GM19438 (cell line): ENCODE data around the gene TPM1.

ENCODE experiments used
- ATAC-seq: cut with Tn5 transposase; IDR thresholded peaks from one replicate; pipeline ENCODE4 v1.9.1; 2021; ENCODE audit warnings: low read depth; ENCODE audit not compliant: unreplicated experiment

The TPM1 gene

DNA sequence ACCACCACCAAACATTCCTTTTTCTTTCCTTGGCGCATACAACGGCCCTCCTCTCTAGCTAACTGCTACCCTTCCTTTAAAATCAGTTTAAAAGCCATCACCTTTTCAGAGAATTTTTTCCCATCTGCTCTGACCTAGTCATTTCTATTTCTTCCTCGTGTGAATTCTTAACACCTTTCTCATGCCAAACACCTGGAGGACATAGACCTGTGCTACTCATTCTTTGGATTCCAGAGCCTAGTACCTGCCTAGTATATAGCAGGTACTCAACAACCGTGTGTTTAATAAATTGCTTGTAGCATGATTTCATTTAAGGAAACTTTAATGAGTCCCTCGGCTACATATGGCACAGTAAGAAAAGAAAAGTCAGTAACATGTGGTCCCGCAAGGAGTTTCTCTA lies 2.0 kb upstream of the TPM1 start:
- ATAC-seq, result no peak

DNA sequence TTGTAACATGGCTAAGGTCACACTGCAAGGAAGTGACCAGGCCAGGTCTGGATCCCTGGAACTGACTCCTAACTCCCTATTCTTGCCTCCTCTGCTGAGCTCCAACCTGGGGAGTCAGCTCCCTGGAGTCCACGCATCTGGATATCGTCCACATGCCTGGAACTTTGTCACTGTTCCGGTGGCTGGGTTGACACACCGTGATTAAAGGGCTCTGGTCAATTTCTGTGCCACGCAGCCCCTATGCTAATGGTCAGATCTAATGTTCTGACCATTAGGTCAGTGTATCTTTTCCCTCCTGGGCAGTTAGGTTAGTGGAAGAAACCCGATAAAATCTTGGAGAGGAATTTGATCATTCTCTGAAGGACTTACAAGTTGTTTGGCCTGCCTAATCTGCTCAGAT lies 1.6 kb upstream of the TPM1 start:
- no peak for ATAC-seq

DNA sequence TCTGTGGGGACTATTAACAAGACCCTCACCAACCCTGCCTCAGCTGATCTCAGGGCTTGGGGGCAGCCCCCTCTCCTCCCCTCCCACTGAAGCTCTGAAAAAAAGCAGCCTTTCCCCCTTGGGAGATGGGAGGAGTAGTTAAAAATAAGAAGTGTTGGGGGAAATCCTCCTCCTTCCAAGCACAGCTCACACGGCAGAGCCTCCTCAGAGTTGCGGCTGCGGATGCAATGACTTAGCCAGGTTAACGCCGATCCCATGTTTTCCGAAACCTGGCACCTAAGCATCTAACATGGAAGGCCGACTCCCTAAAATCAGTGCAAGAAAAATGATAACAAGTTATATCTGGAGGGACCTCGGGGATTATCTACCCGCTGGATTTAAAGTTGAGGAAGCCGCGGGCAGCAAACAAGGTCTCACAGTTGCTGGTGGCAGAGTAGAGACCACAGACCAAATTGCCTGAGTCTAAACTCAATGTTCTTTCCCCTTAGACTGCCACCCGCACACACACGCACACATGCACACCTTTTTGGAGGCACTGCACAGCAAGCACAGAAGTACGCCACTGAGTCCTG lies 1.1 kb upstream of the TPM1 start:
- no peak for ATAC-seq

DNA sequence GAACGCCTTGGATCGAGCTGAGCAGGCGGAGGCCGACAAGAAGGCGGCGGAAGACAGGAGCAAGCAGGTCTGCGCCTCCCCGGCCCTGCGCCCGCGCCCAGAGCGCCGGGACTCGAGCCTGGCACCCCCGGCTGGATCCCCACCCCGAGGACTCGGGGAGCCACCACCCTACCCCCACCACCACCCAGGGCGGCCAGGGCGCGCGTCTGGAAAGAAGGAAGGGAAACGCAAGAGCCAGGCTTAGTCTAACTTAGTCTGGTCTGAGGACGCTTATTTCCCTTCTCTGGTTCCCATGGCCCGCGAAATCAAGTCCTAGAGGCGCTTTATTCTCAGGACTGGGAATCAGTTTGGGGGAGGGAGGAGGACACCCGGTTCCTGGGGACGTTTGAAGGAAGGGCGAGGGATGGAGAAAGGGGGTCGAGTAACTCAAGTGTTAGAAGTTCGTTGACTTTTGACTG lies 359 bp downstream of the TPM1 start:
- ATAC-seq, result no peak

DNA sequence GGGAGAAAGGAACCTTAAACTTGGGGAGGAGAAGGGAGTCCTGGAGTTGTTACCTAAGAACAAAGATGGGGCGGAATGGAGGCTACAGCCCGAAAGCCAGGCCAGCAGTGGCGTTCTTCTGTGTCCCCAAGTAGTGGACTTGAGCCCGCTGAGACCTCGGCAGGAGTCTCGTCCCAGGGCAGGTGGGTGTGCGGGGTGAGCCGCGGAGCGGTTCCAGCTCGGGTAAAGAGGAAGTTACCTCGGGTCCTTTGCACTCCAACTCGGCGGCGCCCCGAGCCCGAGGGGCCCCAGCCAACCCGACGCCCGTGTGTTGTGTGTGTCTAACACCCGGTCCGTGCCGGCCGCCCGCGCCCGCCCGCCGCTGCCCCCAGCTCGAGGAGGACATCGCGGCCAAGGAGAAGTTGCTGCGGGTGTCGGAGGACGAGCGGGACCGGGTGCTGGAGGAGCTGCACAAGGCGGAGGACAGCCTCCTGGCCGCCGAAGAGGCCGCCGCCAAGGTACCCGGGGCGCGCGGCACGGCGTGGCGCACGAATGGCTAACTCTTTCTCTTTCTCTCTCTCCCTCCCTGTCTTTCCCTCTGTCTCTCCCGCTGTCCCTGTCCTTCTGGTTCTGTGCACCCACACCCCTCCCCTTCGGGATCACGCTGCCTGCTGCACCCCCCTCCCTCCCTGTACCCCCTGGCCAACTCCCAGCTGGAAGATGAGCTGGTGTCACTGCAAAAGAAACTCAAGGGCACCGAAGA lies 959 bp downstream of the TPM1 start:
- no peak for ATAC-seq

DNA sequence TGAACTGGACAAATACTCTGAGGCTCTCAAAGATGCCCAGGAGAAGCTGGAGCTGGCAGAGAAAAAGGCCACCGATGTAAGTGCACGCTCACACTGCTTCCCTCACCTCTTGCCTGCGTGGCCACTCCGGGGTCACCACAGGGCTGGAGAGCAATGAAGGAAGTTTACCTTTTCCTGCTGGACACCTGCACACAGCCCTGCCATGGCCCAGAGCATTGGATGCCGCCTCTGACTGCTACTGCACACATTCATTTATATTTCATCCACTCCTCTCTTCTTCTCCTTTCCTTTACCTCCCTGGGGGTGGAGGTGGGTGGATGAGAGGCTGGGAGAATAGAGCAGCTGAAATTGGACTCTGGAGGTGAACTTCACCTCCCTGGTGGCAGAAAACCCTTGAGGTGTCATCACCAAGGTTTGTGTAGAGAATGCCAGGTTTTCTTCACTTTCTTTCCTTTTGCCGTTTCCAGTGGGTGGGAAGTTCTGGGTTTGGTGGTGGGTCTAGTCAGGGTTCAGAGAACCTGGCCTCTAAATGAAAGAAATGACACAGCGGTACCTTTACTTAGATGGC lies 1.6 kb downstream of the TPM1 start:
- no peak for ATAC-seq

DNA sequence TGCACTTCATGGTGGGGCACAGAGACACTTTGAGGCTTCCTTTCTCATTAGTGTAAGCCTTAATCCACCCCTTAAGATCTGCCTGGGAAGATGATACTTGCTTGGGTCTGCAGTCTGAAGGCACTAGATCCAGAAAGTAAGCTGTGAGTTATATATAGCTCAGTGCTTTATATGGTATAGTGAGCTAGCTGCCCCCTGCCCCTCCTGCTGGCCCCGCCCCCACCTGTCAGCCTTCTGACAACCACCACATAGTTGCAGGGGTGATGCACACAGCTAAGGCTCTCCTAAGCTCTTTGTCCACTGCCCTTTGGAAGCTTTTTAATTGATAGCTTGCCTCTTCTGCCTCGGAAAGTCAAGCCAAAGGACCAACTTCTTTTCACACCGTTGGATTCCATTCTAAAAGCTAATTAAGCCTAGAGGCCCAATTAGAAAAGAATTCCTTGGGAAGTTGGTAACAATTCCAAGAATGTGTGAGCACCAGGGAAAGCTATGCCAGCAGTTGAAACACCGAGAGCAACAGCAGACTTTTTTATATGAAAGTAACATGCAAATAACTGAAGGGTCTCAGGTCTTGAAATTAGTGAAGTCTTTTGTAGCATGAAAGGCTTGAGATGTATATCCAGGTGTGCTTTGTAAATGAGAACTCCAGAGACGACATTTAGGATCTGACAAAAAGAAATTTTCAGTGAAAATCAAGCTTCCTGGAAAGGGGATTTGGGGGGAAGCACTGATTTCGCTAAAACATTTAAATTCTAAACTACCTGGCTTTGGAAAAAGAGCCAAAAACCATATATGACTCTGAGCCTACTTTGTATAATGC lies 2.3 kb downstream of the TPM1 start:
- no peak for ATAC-seq

DNA sequence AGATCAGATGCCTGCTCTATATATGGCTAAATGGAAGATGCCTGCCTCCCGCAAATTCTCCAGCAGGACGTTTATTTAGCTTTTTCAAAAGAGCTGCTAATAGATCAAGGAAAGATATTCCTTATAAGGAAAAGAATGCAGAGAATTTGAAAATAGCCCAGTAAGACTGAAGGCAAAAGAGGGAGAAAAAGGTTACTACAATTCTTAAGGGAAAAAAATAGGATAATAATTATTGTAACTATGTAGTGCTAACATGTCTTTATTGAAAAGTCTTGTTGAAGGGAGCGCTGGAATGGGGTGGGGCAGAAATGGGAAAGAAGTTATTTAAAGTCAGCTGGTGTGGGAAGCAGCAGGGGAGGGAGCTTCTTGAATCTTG lies 2.9 kb downstream of the TPM1 start:
- no peak for ATAC-seq

DNA sequence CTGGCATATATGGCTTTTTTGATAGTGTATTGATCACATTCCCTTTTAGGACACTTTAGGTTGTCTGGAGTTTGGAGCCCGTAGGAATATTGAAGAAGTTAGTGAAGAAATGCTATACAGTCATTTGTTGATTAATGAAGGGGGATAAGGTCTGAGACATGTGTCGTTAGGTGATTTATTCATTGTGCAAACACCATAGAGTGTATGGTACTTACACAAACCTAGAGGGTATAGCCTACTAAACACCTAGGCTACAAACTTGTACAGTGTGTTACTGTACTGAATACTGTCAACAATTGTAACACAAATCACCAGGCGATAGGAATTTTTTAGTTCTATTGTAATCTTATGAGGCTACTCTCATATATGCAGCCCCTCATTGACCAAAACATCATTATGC lies 3.3 kb downstream of the TPM1 start:
- ATAC-seq, result no peak

DNA sequence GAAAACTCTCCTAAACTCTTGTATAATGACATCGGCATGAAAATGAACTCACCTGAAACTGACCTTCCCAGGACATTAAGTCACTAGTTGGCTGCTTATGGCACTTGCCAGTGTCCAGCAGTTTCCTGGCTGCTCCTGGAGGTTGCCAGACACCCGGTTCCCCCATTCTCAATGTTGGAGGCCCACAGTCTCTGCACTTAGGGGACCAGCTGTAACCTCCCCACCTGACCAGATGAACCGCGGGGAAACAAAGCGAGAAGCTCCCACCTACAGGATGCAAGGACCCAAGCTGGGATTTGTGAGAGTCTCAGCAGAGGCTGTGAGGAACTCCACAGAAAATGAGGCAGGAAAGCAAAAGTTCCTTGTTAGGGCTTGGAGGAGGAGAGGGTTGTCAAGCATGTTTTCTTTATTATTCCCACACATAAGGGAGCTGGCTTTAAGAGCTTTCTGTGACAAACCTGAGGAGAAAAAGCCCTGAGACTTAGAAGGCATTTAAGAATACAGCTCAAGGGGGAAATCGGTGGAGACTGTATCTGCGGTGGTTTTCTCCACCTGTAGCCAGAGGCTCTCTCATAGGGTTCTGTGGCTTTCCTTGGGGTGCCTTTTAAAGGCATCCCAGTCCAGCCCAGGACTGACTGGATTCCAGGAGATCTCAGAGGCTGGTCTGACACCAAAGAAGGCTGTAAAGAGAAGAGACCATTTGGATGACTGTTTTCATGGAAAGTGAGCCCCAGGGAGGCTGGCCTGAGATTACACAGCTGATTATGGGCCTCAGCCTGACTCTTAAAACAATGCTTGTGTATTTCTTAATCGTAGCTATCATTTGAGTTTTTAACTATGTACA lies 4.6 kb downstream of the TPM1 start:
- no peak for ATAC-seq

DNA sequence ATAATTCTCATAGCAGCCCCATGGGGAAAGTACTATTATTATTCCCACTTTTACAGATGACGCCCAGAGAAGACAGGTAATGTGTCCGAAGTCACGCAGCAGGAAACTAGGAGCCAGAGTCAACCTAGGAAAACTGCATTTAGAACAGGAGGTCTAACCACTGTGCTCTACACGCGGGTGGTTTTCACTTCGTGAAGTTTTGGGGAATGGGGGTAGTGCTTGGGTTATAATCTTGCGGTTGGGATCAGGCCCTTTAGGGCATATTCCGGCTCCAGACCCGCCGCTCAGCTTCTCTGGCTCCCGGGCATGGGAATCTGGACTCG lies 5.2 kb downstream of the TPM1 start:
- no peak for ATAC-seq

DNA sequence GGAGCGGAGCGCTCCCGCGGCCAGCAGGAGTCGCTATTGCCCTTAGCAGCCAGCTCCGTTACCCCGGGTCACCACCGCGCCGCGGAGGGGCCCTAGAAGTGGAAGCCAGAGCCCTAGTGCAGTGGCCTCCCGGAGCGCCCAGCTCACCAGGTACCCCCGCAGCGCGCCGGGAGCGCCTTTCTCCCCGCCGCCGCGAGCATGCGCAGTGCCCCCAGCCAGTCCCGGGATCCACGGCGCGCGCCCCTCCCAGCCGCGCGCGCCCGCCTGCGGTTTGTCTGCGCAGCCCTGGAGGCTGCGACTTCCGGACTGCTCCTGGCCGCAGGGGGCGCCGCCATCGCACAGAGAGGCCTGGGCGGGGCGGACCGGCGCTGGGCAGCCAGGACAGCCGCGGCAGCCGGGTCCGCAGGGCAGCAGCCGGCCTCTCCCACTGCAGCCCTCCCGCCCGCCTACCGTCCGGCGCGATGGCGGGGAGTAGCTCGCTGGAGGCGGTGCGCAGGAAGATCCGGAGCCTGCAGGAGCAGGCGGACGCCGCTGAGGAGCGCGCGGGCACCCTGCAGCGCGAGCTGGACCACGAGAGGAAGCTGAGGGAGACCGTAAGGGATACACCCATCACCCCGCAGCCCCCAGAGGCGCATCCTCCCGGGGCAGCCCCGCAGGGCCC lies 5.7 kb downstream of the TPM1 start:
- peak; percentile 86 for ATAC-seq

DNA sequence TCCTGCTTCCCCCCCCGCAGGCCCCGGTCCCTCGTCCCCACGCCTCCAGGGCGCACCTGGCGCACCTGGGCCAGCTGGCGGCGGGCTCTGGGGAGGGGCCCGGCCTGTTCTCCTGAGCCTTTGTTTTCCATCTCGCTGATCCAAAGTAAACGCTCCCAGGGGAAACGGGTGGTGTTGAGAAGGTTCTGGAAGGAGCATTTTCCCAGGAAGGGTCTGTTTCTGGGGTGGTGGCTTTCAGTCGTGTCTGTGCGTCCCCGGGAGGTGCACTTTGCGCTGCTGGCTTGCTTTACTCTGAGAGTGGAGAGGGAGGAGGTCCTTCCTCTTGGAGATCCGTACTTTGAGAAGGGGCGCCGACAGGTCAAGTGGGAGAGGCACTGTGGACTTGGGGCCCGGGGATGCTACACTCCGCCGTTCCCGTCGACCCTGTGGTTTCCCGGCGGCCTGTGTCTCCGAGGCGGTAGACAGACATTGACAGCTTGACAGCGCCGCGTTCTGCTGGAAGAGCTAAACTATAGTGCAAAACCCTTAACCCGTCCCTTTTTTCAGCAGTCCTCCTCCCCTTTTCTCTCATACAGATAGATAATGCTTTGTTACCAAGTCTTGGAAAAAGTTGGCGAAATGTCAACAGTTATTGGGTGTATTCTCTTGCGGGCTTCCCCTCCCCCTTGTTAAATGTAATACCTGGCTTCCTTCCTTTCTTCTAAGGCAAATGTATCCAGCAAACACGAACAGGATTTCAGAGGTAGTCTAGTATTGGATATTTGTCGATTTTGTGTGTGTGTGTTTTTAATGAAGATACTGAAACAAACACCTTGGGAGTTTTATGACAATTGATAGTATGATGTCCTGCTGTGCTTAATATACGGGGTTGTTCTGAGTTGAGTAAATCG lies 6.5 kb downstream of the TPM1 start:
- ATAC-seq, result no peak

DNA sequence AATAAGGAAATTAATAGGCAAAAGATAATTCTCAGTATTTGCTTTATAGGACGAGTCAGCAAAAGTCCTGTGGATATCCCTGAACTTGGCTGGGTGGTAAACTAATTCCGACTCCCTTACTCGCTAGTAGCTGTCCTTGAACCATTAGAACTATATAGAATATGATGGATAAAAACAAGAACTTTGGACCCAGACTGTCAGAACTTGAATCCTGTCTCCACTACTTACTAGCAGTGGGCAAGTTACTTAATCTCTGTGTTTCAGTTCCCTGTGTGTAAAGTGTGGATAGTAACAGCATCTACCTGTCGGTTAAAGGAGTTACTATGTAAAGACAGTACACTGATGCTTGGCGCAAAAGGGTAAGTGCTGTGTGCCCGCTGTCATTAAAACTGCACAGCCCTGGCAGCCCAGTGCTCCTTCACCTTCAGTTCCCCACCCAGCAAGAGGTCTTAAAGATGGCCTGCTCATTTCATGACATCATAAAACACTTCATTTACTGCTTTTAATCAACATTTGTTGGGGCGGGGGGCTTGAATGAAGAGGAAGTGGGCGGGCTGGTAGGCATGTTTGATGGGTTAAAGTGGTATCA lies 7.3 kb downstream of the TPM1 start:
- ATAC-seq, result no peak

DNA sequence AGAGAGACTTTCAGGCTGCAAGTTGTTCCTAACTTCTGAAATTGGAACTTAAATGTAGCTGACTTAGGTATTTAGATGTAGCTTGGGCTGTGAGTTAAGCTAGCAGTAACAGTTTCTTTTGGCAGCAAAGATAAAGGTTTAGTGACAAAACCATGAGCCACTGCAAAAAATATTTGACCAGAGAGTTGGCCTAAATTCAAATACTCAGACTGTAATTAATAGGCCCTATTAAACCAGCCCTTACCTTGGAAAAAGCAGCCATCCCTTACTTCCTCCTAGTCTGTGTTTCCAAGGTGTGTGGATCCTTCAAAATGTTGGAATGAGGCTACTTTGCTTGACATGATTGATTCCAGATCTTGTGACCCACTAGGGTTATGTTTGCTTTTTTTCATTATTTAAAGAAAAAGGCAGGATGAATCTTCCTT lies 8.2 kb downstream of the TPM1 start:
- no peak for ATAC-seq

DNA sequence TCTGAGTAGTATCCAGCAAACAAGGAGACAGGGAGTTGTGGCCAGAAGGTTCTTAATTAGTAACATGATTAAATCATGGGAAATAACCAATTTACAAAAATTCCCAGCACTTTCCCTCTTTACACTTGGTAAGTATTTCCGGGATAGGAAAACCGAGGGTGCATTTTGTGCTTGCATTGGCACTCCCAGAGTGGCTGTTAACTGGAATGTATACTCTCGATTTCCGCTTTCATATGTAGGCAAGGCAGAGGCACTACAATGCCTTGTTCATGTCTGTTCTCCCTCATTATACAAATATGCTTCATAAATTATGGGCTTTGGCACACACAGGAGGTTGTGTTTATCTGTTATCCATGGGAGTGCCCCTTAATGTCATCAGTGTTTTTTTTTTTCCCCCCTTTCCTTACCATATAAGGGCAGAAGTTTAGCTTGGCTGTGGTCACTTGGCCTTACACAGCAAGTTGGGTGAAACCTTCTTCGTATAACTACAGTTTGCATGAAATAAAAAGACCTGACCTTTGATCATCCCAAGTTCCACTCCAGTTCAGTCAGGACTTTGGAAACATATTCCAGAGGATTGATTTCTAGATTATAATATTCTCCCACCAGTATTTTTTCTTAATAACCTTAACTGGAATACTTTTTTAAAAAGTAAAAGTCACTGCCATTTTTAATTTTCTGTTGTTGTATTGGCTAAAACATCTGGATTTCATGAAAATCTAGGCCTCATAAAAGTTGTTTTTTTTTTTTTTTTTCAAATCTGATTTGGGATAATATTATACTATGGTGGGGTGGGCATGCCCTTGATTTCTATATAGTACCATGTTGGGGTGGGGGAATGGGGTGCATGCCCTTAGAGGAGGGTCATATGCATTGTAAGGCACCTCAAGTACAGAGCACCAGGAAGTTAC lies 8.9 kb downstream of the TPM1 start:
- ATAC-seq, result no peak

DNA sequence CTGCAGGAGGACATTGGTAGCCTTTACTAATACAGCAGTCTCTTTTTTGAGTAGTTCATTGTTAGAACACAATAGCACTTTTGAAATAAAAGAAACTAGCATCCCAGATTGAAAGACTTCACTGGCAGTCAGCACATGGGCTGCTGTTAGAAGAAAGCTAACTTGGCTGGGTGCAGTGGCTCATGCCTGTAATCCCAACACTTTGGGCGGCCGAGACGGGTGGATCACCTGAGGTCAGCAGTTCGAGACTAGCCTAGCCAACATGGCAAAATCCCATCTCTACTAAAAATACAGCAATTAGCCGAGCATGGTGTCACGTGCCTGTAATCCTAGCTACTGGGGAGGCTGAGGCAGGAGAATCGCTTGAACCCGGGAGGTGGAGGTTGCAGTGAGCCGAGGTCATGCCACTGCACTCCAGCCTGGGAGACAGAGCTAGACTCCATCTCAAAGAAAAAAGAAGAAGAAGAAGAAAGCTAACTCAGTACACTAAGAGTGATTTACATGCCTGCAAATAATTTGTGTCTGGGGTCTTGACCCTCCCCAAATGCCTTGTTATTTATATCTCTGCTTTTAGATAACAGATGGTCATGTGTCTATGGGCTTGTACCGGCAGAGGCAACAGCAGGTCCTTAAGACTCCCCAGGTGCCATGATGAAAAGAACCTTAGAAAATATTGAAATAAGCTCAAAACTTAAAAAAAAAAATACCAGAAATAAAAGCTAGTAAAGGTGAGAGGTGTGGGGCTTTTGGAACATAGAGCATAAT lies 9.7 kb downstream of the TPM1 start:
- ATAC-seq, result no peak
